ENCODE results near the gene PRSS21.

Gene PRSS21

GRCh38 chr16:2827374-2827791 lies 10.3 kb downstream of the PRSS21 start:
- no peak overlapping the region for H3K27ac ChIP-seq
- peaks cover 12 to 14% of the 10 kb centered on the region in 2 experiments for H3K4me1 ChIP-seq (ENCODE audit: control insufficient read depth in 1 of 2, insufficient read depth in 1 of 2, low read depth in 1 of 2, low read length in 1 of 2)
- H3K36me3 ChIP-seq: no peaks in the 10 kb centered on the region
- no peaks in the 10 kb centered on the region for H3K27me3 ChIP-seq
- H3K9me3 ChIP-seq: no peaks in the 10 kb centered on the region
- H3K4me3 ChIP-seq (ENCODE audit: low read depth in 1 of 2, low read length in 1 of 2): no peak overlapping the region
- no peak for TF ChIP-seq CTCF (IDR thresholded peaks at IDR 0.05)

- H3K36me3 ChIP-seq: no peaks in the 10 kb centered on the region
- no peak overlapping the region for H3K4me3 ChIP-seq (ENCODE audit: low read depth in 1 of 2, low read length in 1 of 2)
- H3K27me3 ChIP-seq: no peaks in the 10 kb centered on the region
- TF ChIP-seq CTCF (IDR thresholded peaks at IDR 0.05): no peak
- H3K4me1 ChIP-seq (ENCODE audit: control insufficient read depth in 1 of 2, insufficient read depth in 1 of 2, low read depth in 1 of 2, low read length in 1 of 2): peaks cover 12 to 14% of the 10 kb centered on the region in 2 experiments
- H3K9me3 ChIP-seq: no peaks in the 10 kb centered on the region
- no peak overlapping the region for H3K27ac ChIP-seq
Observed at GRCh38 chr16:2827831-2828520, 10.9 kb downstream of the PRSS21 start.

GRCh38 chr16:2828521-2828840 lies 11.4 kb downstream of the PRSS21 start:
- Histone ChIP-seq H3K4me1 (ENCODE audit: control insufficient read depth in 1 of 2, insufficient read depth in 1 of 2, low read depth in 1 of 2, low read length in 1 of 2) (peaks cover 12 to 14% of the 10 kb centered on the region in 2 experiments), H3K9me3 (no peaks in the 10 kb centered on the region), H3K27me3 (no peaks in the 10 kb centered on the region), H3K36me3 (no peaks in the 10 kb centered on the region), H3K27ac (no peak overlapping the region), H3K4me3 (ENCODE audit: low read depth in 1 of 2, low read length in 1 of 2) (no peak overlapping the region)
- TF ChIP-seq CTCF (IDR thresholded peaks at IDR 0.05): no peak

GRCh38 chr16:2828876-2829430 lies 11.9 kb downstream of the PRSS21 start:
- Histone ChIP-seq H3K27ac (no peak overlapping the region), H3K9me3 (no peaks in the 10 kb centered on the region), H3K4me3 (ENCODE audit: low read depth in 1 of 2, low read length in 1 of 2) (no peak overlapping the region), H3K36me3 (no peaks in the 10 kb centered on the region), H3K27me3 (no peaks in the 10 kb centered on the region), H3K4me1 (ENCODE audit: control insufficient read depth in 1 of 2, insufficient read depth in 1 of 2, low read depth in 1 of 2, low read length in 1 of 2) (peaks cover 12 to 14% of the 10 kb centered on the region in 2 experiments)
- no peak for TF ChIP-seq CTCF (IDR thresholded peaks at IDR 0.05)

GRCh38 chr16:2829501-2830354 lies 12.7 kb downstream of the PRSS21 start, which contains the start of gene ZG16B:
TSS of gene ZG16B (plus strand) at chr16:2830303. CDS start at chr16:2830442, 139 bp downstream.
- H3K4me1 ChIP-seq (ENCODE audit: control insufficient read depth in 1 of 2, insufficient read depth in 1 of 2, low read depth in 1 of 2, low read length in 1 of 2): peaks cover 12 to 14% of the 10 kb centered on the region in 2 experiments
- no peak for TF ChIP-seq CTCF (IDR thresholded peaks at IDR 0.05)
- no peaks in the 10 kb centered on the region for H3K9me3 ChIP-seq
- H3K4me3 ChIP-seq (ENCODE audit: low read depth in 1 of 2, low read length in 1 of 2): no peak within 1 kb of the TSS
- H3K27me3 ChIP-seq: no peaks in the 10 kb centered on the region
- H3K27ac ChIP-seq: no peak within 1 kb of the TSS
- H3K36me3 ChIP-seq: no peaks in the 10 kb centered on the region
